ENCODE results near the gene GCHFR.

GCHFR gene

GRCh38 chr15:40754883-40755811 lies 8.7 kb upstream of the GCHFR start, which contains the start of gene RMDN3:
Gene RMDN3, minus strand, starts transcription at chr15:40755254. Its CDS starts 471 bp downstream, at chr15:40754783.
- DNase-seq (ENCODE audit: low read depth), result peak; percentile 83

- DNase-seq (ENCODE audit: low read depth), result no peak
Observed at GRCh38 chr15:40755812-40756208, 8.1 kb upstream of the GCHFR start.

GRCh38 chr15:40756938-40757337 lies 6.9 kb upstream of the GCHFR start:
- DNase-seq (ENCODE audit: low read depth), result no peak

GRCh38 chr15:40759961-40760360 lies 3.9 kb upstream of the GCHFR start:
- no peak for DNase-seq (ENCODE audit: low read depth)

GRCh38 chr15:40762919-40763800 lies 708 bp upstream of the GCHFR start:
- no peak for DNase-seq (ENCODE audit: low read depth)

- no peak for DNase-seq (ENCODE audit: low read depth)
Observed at GRCh38 chr15:40764629-40765103, 798 bp downstream of the GCHFR start.

- no peak for DNase-seq (ENCODE audit: low read depth)
Observed at GRCh38 chr15:40766194-40766815, 2.4 kb downstream of the GCHFR start.

GRCh38 chr15:40766906-40767837 lies 3.3 kb downstream of the GCHFR start:
- no peak for DNase-seq (ENCODE audit: low read depth)

GRCh38 chr15:40767838-40768500 lies 4.1 kb downstream of the GCHFR start:
- DNase-seq (ENCODE audit: low read depth), result no peak

- no peak for DNase-seq (ENCODE audit: low read depth)
Observed at GRCh38 chr15:40768521-40769273, 4.8 kb downstream of the GCHFR start.

GRCh38 chr15:40769274-40770146 lies 5.6 kb downstream of the GCHFR start, which contains the start of gene C15orf62:
Gene C15orf62, plus strand, starts transcription at chr15:40769980. Its CDS starts 516 bp downstream, at chr15:40770496.
- peak; percentile 21 for DNase-seq (ENCODE audit: low read depth)

GRCh38 chr15:40770147-40770721 lies 6.4 kb downstream of the GCHFR start:
- DNase-seq (ENCODE audit: low read depth), result no peak

GRCh38 chr15:40771242-40771641 lies 7.4 kb downstream of the GCHFR start:
- no peak for DNase-seq (ENCODE audit: low read depth)

- no peak for DNase-seq (ENCODE audit: low read depth)
Observed at GRCh38 chr15:40772014-40772413, 8.1 kb downstream of the GCHFR start.

GRCh38 chr15:40773496-40773895 lies 9.6 kb downstream of the GCHFR start:
- DNase-seq (ENCODE audit: low read depth), result no peak

GRCh38 chr15:40773902-40774301 lies 10.0 kb downstream of the GCHFR start:
- DNase-seq (ENCODE audit: low read depth), result no peak

- no peak for DNase-seq (ENCODE audit: low read depth)
Observed at GRCh38 chr15:40775007-40775406, 11.1 kb downstream of the GCHFR start.
